Measurements from ENCODE around the gene SLC25A31. TPM values are rescaled to one million over a fixed set of nuclear protein-coding genes. Genes with fewer than 3 reads are reported as not detected.

Gene SLC25A31
- 10 to 100 TPM; 23.4 to 28.1 TPM for total RNA-seq
- polyA plus RNA-seq (ENCODE audit: insufficient read depth, low read depth, low replicate concordance) = 92.2 TPM
- long read RNA-seq, donor 1, partial matches to known transcripts = 0 of 3 reads
- long read RNA-seq, donor 1, other reads (novel, unspliced or antisense) = 0 of 3 reads
- long read RNA-seq, donor 2 = 0 reads

- H3K4me1 ChIP-seq = no peaks in the 10 kb centered on the region
- no peaks in the 10 kb centered on the region for H3K27me3 ChIP-seq
- no peaks in the 10 kb centered on the region for H3K36me3 ChIP-seq (ENCODE audit: low read depth, missing control alignments)
- no peaks in the 10 kb centered on the region for H3K9me3 ChIP-seq
- 75 to 83% methylated on average over 49 to 64 of the region's 64 CpGs for WGBS, 2 donors
- peak; percentile 84 for DNase-seq
- intact Hi-C loops (cut with DNase I; ENCODE audit: low total_unique reads) = loop anchor here (5.0 kb wide), 1 partner anchor 128 kb away; no protein-coding TSS in a partner anchor
- TF ChIP-seq CTCF (IDR thresholded peaks at IDR 0.05) (no peak), POLR2A (IDR thresholded peaks at IDR 0.05) (no peak)
- H3K27ac ChIP-seq = peak within 1 kb of the TSS in 1 of 2 donors; percentile 43
- peak within 1 kb of the TSS; percentile 46 to 61 for H3K4me3 ChIP-seq
These were observed at the start of gene SLC25A31 for GRCh38 chr4:127730142-127730913. SLC25A31 (plus strand) TSS chr4:127730400; CDS start chr4:127730546, 146 bp downstream.

GRCh38 chr4:127685292-127685691, 44.9 kb upstream of the SLC25A31 start:
- intact Hi-C loops (cut with DNase I; ENCODE audit: low total_unique reads) = no loop called here
- Histone ChIP-seq H3K4me1 (no peaks in the 10 kb centered on the region), H3K9me3 (no peaks in the 10 kb centered on the region), H3K4me3 (no peak overlapping the region), H3K27me3 (no peaks in the 10 kb centered on the region), H3K36me3 (ENCODE audit: low read depth, missing control alignments) (no peaks in the 10 kb centered on the region), H3K27ac (no peak overlapping the region)
- TF ChIP-seq POLR2A (IDR thresholded peaks at IDR 0.05) = no peak
- no peak for TF ChIP-seq CTCF (IDR thresholded peaks at IDR 0.05)
- no peak for DNase-seq

GRCh38 chr4:127686658-127687057, 43.5 kb upstream of the SLC25A31 start:
- no peaks in the 10 kb centered on the region for H3K9me3 ChIP-seq
- H3K27ac ChIP-seq = no peak overlapping the region
- no peaks in the 10 kb centered on the region for H3K27me3 ChIP-seq
- intact Hi-C loops (cut with DNase I; ENCODE audit: low total_unique reads) = no loop called here
- DNase-seq = no peak
- no peaks in the 10 kb centered on the region for H3K4me1 ChIP-seq
- WGBS, 2 donors = 93 to 96% methylated on average over 2 of the region's 2 CpGs
- no peaks in the 10 kb centered on the region for H3K36me3 ChIP-seq (ENCODE audit: low read depth, missing control alignments)
- no peak overlapping the region for H3K4me3 ChIP-seq
- TF ChIP-seq POLR2A (IDR thresholded peaks at IDR 0.05) = no peak
- TF ChIP-seq CTCF (IDR thresholded peaks at IDR 0.05) = no peak

DNA sequence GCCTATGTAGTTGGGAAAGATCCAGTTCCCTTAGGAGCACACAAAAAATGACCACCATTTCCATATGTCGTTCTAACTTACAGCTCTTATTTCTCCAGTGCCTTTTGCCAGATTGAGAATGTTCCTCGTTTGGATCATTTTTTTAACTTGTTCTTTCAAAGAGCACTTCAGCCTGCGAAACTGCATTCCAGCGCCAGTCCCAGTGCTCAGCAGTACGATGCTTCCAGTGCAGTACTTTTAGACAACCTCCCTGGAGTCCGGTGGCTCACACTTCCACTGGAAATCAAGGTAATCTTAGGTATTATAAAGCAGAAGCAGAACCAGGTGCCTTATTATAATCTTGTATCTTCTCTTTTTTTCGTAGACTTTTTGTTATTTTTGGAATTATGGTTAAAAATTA, 42.6 kb upstream of the SLC25A31 start:
- Histone ChIP-seq H3K27ac (no peak overlapping the region), H3K27me3 (no peaks in the 10 kb centered on the region), H3K9me3 (no peaks in the 10 kb centered on the region), H3K4me1 (no peaks in the 10 kb centered on the region), H3K4me3 (no peak overlapping the region), H3K36me3 (ENCODE audit: low read depth, missing control alignments) (no peaks in the 10 kb centered on the region)
- no peak for DNase-seq
- 83 to 89% methylated on average over 7 of the region's 7 CpGs for WGBS, 2 donors
- no peak for TF ChIP-seq POLR2A (IDR thresholded peaks at IDR 0.05)
- intact Hi-C loops (cut with DNase I; ENCODE audit: low total_unique reads) = no loop called here

- no peaks in the 10 kb centered on the region for H3K9me3 ChIP-seq
- no peak for TF ChIP-seq CTCF (IDR thresholded peaks at IDR 0.05)
- TF ChIP-seq POLR2A (IDR thresholded peaks at IDR 0.05) = no peak
- no peaks in the 10 kb centered on the region for H3K27me3 ChIP-seq
- no peaks in the 10 kb centered on the region for H3K4me1 ChIP-seq
- H3K27ac ChIP-seq = no peak overlapping the region
- no peaks in the 10 kb centered on the region for H3K36me3 ChIP-seq (ENCODE audit: low read depth, missing control alignments)
- intact Hi-C loops (cut with DNase I; ENCODE audit: low total_unique reads) = no loop called here
- H3K4me3 ChIP-seq = no peak overlapping the region
- WGBS, 2 donors = 90 to 93% methylated on average over 4 of the region's 4 CpGs
- no peak for DNase-seq
These were observed 31.4 kb upstream of the SLC25A31 start for GRCh38 chr4:127698789-127699200.

Measured in testis (tissue), 5 donors.